ENCODE results near the gene SAMMSON. TPM values are rescaled to one million over a fixed set of nuclear protein-coding genes. Genes with fewer than 3 reads are reported as not detected.

SAMMSON gene
- total and polyA plus RNA-seq, 10 of the 15 experiments (the other 5 are each of a cell fraction or from before 2014, with no cell fraction given): not detected

- Histone ChIP-seq H3K9me3 (replicated peaks; ENCODE audit: control insufficient read depth, insufficient read depth, low read length) (no peaks in the 10 kb centered on the region), H3K4me3 (no peak overlapping the region), H3K4me2 (ENCODE audit: control insufficient read depth, insufficient read depth) (no peak overlapping the region), H3K36me3 (ENCODE audit: control insufficient read depth in 2 of 2, insufficient read depth in 2 of 2, low read length in 1 of 2) (no peaks in the 10 kb centered on the region), H2AFZ (ENCODE audit: control insufficient read depth, low read depth, low read length) (no peak overlapping the region), H3K27me3 (replicated peaks in 1 of 2; ENCODE audit: control insufficient read depth in 2 of 2, insufficient read depth in 2 of 2, low read length in 1 of 2) (no peaks in the 10 kb centered on the region), H3K4me1 (ENCODE audit: control insufficient read depth, insufficient read depth, low read length) (no peaks in the 10 kb centered on the region), H3K27ac (ENCODE audit: control insufficient read depth, insufficient read depth) (no peak overlapping the region), H4K20me1 (ENCODE audit: control insufficient read depth, insufficient read depth) (no peaks in the 10 kb centered on the region), H3K9ac (ENCODE audit: control insufficient read depth, insufficient read depth, low read length) (no peak overlapping the region), H3K79me2 (ENCODE audit: control insufficient read depth, insufficient read depth, low read length) (no peaks in the 10 kb centered on the region)
- intact Hi-C loops (cut with micrococcal nuclease; ENCODE audit: unreplicated experiment) (no loop called here), in situ Hi-C loops (cut with MboI) (no loop called here)
- BruUV-seq (replicated peaks): no TSS peak
- RAD21 ChIA-PET (ENCODE audit: unreplicated experiment): no interaction called here
- 0% methylated on average over 1 of the region's 1 CpG for WGBS (ENCODE audit: insufficient coverage, insufficient replicate concordance, low lambda C conversion rate, missing lambda C conversion rate)
- no peak for FAIRE-seq
- SMC1A ChIA-PET (ENCODE audit: uncharacterized antibody, unreplicated experiment): interaction anchor here (0.6 kb wide), 1 partner anchor 775 kb away, joined by 4 read pairs; no protein-coding TSS in a partner anchor
- CTCF ChIA-PET: interaction anchor here (1.6 kb wide), 1 partner anchor 8 kb away, joined by 5 read pairs; no protein-coding TSS in a partner anchor
- ATAC-seq: no peak
- TF ChIP-seq MLLT1 (IDR thresholded peaks at IDR 0.05) (no peak), RB1 (IDR thresholded peaks at IDR 0.05; ENCODE audit: borderline replicate concordance) (no peak), WRNIP1 (IDR thresholded peaks at IDR 0.05; ENCODE audit: borderline replicate concordance, low read depth, low read length) (no peak), KDM1A (IDR thresholded peaks at IDR 0.05; ENCODE audit: borderline replicate concordance) (no peak), ZBTB33 (IDR thresholded peaks at IDR 0.05) (no peak), BCL3 (IDR thresholded peaks at IDR 0.05; ENCODE audit: borderline replicate concordance, insufficient read depth, low read depth, low read length, poor library complexity, severe bottlenecking) (no peak), NFYB (IDR thresholded peaks at IDR 0.05; ENCODE audit: insufficient read depth, low read depth, low read length) (no peak), SMAD5 (IDR thresholded peaks at IDR 0.05; ENCODE audit: low read depth) (no peak)
- no peak for DNase-seq (ENCODE audit: low read depth, low spot score)
- POLR2A ChIA-PET: no interaction called here
These were observed 114.9 kb downstream of the SAMMSON start for GRCh38 chr3:70114431-70114830.

Data from GM12878 (cell line).